Fibroblast of lung (primary cell): ENCODE data around the gene DGKG.

Experiments used
- CTCF ChIP-seq, 2 donors: IDR thresholded peaks in 1 of 2; conservative IDR thresholded peaks in 1 of 2; 1 replicate in 1 of 2; 2 replicates in 1 of 2; pipeline ENCODE4 v1.5.1; 2011 to 2012; ENCODE audit warnings: low read length in 2 of 2, control low read depth in 1 of 2, inconsistent platforms in 1 of 2, low read depth in 1 of 2, mild to moderate bottlenecking in 1 of 2
- EZH2 ChIP-seq: IDR thresholded peaks from 2 replicates; pipeline ENCODE4 v1.5.1; 2012; ENCODE audit warnings: low read length, control low read depth, mild to moderate bottlenecking; ENCODE audit errors: missing control alignments

GRCh38 chr3:186133980-186134379, 228.1 kb downstream of the DGKG start:
- TF ChIP-seq CTCF (conservative IDR thresholded peaks at IDR 0.05 in 1 of 2, IDR thresholded peaks at IDR 0.05 in 1 of 2; ENCODE audit: low read depth in 1 of 2, low read length in 2 of 2) = no peak
- TF ChIP-seq EZH2 = no peak
